Pancreas (tissue), 10 donors: ENCODE data around the gene GNG11. TPM values are rescaled to one million over a fixed set of nuclear protein-coding genes. Genes with fewer than 3 reads are reported as not detected.

ENCODE experiments used
- ATAC-seq, 4 donors: fragments of 200-7000 bp; cut with Tn5 transposase; one replicate each; pipeline versions ENCODE4 v1.8.0 to v1.9.1; 2020; ENCODE audit warnings: mild to moderate bottlenecking in 4 of 4, moderate library complexity in 4 of 4
- DNase-seq, 6 donors: peaks; one replicate each; pipeline ENCODE4 v3.0.0-alpha.2; 2020
- FAIRE-seq: peaks from 2 replicates; lab custom pipeline; 2012; peaks lifted over from hg19 to GRCh38; lab: Jason Lieb, UNC
- H3K27ac ChIP-seq, 4 donors: fragments of 200-600 bp; sonication (generic); 1 replicate in 3 of 4; 2 replicates in 1 of 4; pipeline versions ENCODE4 v1.5.0 to v1.8.0; 2020
- H3K27me3 ChIP-seq, 4 donors: fragments of 200-600 bp; one replicate each; pipeline ENCODE4 v1.8.0; 2021
- H3K36me3 ChIP-seq, 3 donors: fragments of 200-600 bp; sonication (generic) in 1 of 3; one replicate each; pipeline versions ENCODE4 v1.5.0 to v1.8.0; 2020 to 2021
- H3K4me1 ChIP-seq, 3 donors: fragments of 200-600 bp; one replicate each; pipeline ENCODE4 v1.8.0; 2021
- H3K4me3 ChIP-seq, 4 donors: fragments of 200-600 bp; sonication (generic) in 2 of 4; one replicate each; pipeline versions ENCODE4 v1.5.0 to v1.8.0; 2020 to 2021
- H3K9me3 ChIP-seq, 4 donors: fragments of 200-600 bp; one replicate each; pipeline ENCODE4 v1.8.0; 2021
- CTCF ChIP-seq, 4 donors: fragments of 200-600 bp; sonication (generic) in 3 of 4; IDR thresholded peaks; one replicate each; pipeline versions ENCODE4 v1.5.0 to v1.8.0; 2021; ENCODE audit warnings: antibody characterized with exemption in 4 of 4
- WGBS, 2 donors: extraction: QIAGEN DNeasy Blood & Tissue Kit; methylation state at CpG; one replicate each; pipeline ENCODE4 v1.1.7; 2013; 5-methylcytosine and 5-hydroxymethylcytosine counted together
- intact Hi-C, 3 donors: fragments of 100-400 bp; cut with DNase I; formaldehyde crosslinking; loops; one replicate each; pipeline versions ENCODE4 v1.11.1 to v1.14.2; 2022
- polyA plus RNA-seq, 2 donors: library from polyadenylated mRNA; stranded (reverse); fragments of 200-250 nt; gene quantifications; one replicate each; pipeline ENCODE4 v1.2.3, GENCODE V29; 2013
- total RNA-seq, 6 donors: library from RNA; stranded (reverse); fragmentation: NEBNext Ultra II Directional in 4 of 6; extraction: Animal tissue kit (Norgen Biotek cat#: 25700) in 4 of 6; gene quantifications; one replicate each; pipeline versions ENCODE4 v1.2.1 to v1.2.4, GENCODE V29; 2021 to 2023
- donor health status: healthy with polysubstance abuse.
- donor health status: DM: no; HTN: no; CAD: no; lungs with moderate emphysema.
- donor health status: DM: no; HTN: no; CAD: no.
- donor health status: control.
- donor health status: control.
- donor health status: Bipolar disorder and iron deficiency.
- donor health status: DM: yes; HTN: yes; CAD: no.
- donor health status: DM: no; HTN: no; CAD: no.
- donor health status: DM: no; HTN: no; CAD: no.
- donor health status: DM: yes; HTN: yes; CAD: no.

Gene GNG11
- total RNA-seq (1 to 10 TPM; 1.6 to 4.8 (median 3.3) TPM), polyA plus RNA-seq (10 to 100 TPM; 12.1 TPM)

- peak; percentile 74 to 89 (median 88) for ATAC-seq
- Histone ChIP-seq H3K27me3 (peaks cover 0 to 4% (median 0%) of the 10 kb centered on the region in 4 donors), H3K27ac (peak within 1 kb of the TSS; percentile 37 to 83 (median 73)), H3K9me3 (no peaks in the 10 kb centered on the region), H3K4me1 (no peaks in the 10 kb centered on the region), H3K36me3 (no peaks in the 10 kb centered on the region), H3K4me3 (peak within 1 kb of the TSS; percentile 23 to 49 (median 38))
- intact Hi-C loops: no loop called here
- DNase-seq: peak; percentile 33 to 76 (median 54)
- no peak for FAIRE-seq
- TF ChIP-seq CTCF (IDR thresholded peaks at IDR 0.05): no peak
- 9 to 12% methylated on average over 39 of the region's 39 CpGs for WGBS, 2 donors
Measured at GRCh38 chr7:93921607-93922566, at the start of gene GNG11. Gene GNG11 (plus strand): TSS chr7:93921735. CDS start chr7:93922138, 403 bp downstream.

- DNase-seq (no peak), FAIRE-seq (no peak), ATAC-seq (no peak)
- no peak for TF ChIP-seq CTCF (IDR thresholded peaks at IDR 0.05)
- H3K27ac ChIP-seq: no peak overlapping the region
- no peaks in the 10 kb centered on the region for H3K36me3 ChIP-seq
- H3K4me3 ChIP-seq: no peak overlapping the region
- no peaks in the 10 kb centered on the region for H3K4me1 ChIP-seq
- 53 to 69% methylated on average over 1 of the region's 1 CpG for WGBS, 2 donors
- peaks cover 0 to 3% (median 0%) of the 10 kb centered on the region in 4 donors for H3K27me3 ChIP-seq
- H3K9me3 ChIP-seq: no peaks in the 10 kb centered on the region
- intact Hi-C loops: no loop called here
Measured at GRCh38 chr7:93873998-93874574, 47.4 kb upstream of the GNG11 start.

GRCh38 chr7:93877742-93878141 lies 43.8 kb upstream of the GNG11 start:
- Histone ChIP-seq H3K27me3 (peaks cover 0 to 3% (median 0%) of the 10 kb centered on the region in 4 donors), H3K9me3 (no peaks in the 10 kb centered on the region), H3K4me1 (no peaks in the 10 kb centered on the region), H3K27ac (no peak overlapping the region), H3K36me3 (no peaks in the 10 kb centered on the region), H3K4me3 (no peak overlapping the region)
- intact Hi-C loops: no loop called here
- FAIRE-seq (no peak), DNase-seq (no peak), ATAC-seq (no peak)
- no peak for TF ChIP-seq CTCF (IDR thresholded peaks at IDR 0.05)
- 75 to 86% methylated on average over 3 of the region's 3 CpGs for WGBS, 2 donors

- ATAC-seq (no peak), DNase-seq (no peak), FAIRE-seq (no peak)
- H3K27ac ChIP-seq: no peak overlapping the region
- H3K4me1 ChIP-seq: no peaks in the 10 kb centered on the region
- no peaks in the 10 kb centered on the region for H3K9me3 ChIP-seq
- peaks cover 0 to 3% (median 0%) of the 10 kb centered on the region in 4 donors for H3K27me3 ChIP-seq
- no peaks in the 10 kb centered on the region for H3K36me3 ChIP-seq
- no peak overlapping the region for H3K4me3 ChIP-seq
- no peak for TF ChIP-seq CTCF (IDR thresholded peaks at IDR 0.05)
- intact Hi-C loops: no loop called here
Measured at GRCh38 chr7:93879356-93879755, 42.2 kb upstream of the GNG11 start.
